Activated T-helper 1 cell treated with Interleukin-2 at 50 U/mL for 16 hours (primary cell): ENCODE results near the gene LUC7L.
"Not testable (repeated sequence)": the region's sequence is repeated elsewhere in the genome, so short reads cannot be mapped to it uniquely, and the experiment has no call there.

Experiments used
- DNase-seq: peaks from one replicate; pipeline ENCODE4 v3.0.0-alpha.2; 2020; ENCODE audit warnings: low read depth

Gene LUC7L

DNA sequence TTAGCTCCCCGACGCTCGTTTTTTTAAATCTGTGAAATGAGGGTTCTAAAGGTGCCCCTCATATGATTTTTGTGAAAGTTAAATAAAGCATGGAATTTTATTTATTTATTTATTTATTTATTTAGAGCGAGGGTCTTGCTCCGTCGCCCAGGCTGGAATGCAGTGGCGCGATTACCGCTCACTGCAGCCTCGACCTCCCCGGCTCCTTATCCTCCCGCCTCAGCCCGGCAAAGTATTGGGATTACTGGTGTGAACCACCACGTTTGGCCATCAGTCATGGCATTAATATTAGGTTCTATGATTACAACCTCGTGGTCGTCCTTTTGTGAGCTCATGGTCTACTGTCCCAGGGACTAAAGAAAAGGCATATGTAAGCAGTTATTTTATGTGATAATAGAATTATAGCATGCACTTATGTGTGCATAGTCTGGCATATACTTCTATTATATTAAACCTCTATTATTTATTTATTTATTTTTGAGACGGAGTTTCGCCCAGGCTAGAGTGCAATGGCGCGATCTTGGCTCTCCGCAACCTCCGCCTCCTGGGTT, 557 bp upstream of the LUC7L start:
- DNase-seq = no peak

DNA sequence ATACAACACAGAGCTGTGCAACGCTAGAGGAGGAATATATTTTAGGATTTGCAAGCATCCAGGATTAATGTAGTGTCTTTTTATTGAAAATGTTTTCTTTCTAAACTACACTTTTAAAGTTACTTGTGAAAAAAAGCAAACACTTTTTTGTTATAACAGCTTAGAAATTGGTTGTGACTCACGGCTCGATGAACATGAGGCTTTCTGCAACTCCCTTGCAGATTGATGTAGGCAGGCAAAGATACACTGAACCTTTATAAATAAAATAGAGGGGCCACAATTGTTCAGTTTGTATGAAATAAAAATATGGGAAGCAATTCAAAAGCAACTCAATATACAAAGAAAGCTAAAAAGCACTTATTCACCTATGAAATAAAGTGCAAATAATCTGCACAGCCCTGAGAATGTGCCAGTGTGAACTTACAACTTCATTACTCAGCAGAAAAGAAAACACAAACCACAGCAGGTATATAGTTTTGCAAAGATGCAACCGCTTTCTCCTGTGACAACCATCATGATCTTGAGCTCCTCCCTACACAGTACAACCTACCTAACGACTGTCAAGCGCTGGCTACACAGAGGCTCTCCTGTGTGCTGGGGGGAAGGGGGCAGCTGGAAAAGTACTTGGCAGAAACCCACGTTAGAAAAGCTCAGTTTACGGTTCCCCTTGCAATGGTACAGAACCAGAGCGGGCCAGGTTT, 948 bp downstream of the LUC7L start:
- DNase-seq = no peak

GRCh38 chr16:220021-220420, 9.2 kb downstream of the LUC7L start:
- no peak for DNase-seq

DNA sequence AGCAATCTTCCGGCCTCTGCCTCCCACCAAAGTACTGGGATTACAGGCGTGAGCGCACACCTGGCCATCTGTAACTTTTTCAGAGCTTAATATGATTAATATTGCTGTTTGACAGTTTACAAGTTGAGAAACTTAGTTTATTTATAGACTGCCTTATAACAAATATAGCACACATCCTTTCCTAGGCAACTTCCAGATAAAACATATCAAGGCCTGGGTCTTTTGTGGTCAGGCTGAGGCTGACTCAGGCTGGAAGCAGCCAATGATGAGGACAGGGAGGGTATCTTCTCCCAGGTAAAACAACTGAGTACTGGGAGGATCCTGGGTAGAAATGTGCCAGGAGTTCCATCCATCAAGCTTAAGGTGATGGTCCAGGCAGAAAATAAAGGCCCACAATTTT, 16.2 kb downstream of the LUC7L start:
- no peak for DNase-seq

GRCh38 chr16:211631-212180, 17.5 kb downstream of the LUC7L start:
- not testable (repeated sequence) for DNase-seq

GRCh38 chr16:209359-209758, 19.9 kb downstream of the LUC7L start:
- not testable (repeated sequence) for DNase-seq

- not testable (repeated sequence) for DNase-seq
Measured at GRCh38 chr16:204046-204445, 25.2 kb downstream of the LUC7L start.

GRCh38 chr16:203246-203645, 26.0 kb downstream of the LUC7L start:
- DNase-seq = no peak

GRCh38 chr16:200388-200787, 28.9 kb downstream of the LUC7L start:
- no peak for DNase-seq

GRCh38 chr16:194516-194915, 34.7 kb downstream of the LUC7L start:
- DNase-seq = no peak

GRCh38 chr16:193441-193840, 35.8 kb downstream of the LUC7L start:
- no peak for DNase-seq

DNA sequence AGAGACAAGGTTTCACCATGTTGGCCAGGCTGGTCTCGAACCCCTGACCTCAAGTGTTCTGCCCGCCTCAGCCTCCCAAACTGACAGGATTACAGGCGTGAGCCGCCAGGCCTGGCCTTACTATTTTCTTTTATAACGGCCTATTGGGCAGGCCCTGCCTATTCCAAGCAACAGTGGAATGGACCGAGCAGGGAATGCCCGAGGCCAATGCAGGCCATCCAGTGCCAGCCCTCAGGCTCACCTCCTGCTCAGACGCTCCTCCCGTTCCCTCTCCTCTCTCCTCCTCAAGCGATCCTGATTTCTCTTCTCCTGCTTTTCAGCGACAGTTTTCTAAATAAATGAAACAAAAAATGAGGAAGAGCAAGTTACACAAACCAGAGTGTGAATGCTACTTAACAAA, 36.6 kb downstream of the LUC7L start:
- DNase-seq = no peak

DNA sequence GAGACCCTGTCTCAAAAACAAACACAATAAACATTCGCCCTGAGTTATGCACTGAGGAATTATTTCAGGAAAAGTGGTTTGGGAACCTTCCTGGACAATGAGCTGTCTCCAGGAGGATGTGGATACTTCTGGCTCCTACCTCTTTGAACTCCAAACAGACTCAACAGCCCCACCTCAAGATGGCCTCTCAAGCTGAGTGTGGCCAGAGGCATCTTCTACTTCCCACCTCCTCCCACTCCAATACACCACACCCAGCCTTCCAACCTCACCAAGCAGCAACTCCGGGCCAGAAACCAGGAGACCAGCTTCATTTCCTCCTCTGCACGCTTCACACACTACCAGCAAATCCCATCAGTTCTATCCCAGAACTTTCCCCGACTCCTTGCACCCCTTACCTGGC, 37.4 kb downstream of the LUC7L start:
- no peak for DNase-seq

DNA sequence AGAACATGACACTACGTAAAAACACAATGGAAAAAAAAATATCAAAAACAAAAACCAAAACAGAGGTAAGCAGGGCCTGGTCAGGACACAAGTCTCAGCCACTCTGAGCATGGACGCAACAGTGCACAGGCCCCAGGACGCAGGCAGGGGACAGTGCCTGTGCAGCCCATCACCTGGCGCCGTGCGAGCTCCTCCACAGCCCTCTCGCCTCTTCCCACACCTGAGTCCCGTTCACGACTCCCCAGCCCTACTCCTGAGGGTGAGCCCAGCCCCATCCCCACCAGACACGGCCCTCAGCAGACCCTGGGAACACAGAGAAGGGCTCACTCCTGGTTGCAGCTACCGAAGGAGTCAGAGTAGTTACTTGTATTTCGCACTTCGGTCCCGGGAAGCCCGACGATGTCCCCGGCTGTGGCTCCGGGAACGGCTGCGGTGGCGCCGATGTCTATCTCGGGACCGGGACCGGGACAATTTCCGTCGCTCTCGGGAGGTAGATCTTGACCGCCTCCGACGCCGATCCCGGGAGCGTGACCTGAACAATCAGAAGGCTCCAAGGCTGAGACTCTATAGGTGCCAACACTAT, 39.6 kb downstream of the LUC7L start:
- no peak for DNase-seq

DNA sequence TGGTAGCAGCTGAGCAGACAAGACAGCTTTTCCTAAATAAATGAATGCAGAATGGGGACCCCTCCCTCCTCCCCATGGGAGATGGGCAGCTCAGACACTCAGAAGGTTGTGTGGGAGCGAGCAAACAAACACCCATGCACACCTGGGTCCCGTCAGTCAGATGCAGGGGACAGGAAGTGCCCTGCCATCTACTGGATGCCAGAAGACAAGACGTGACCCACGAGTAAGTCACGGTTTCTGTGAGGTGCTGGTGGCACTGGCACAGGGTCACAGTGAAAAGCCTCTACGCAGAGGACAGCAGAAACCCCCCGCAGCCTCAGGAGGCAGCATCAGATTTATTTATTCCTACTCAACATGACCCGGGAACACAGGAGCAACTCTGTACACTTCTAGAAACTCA, 40.6 kb downstream of the LUC7L start:
- no peak for DNase-seq

- DNase-seq = no peak
Measured at GRCh38 chr16:187330-187729, 41.9 kb downstream of the LUC7L start.

GRCh38 chr16:185691-186090, 43.6 kb downstream of the LUC7L start:
- no peak for DNase-seq

DNA sequence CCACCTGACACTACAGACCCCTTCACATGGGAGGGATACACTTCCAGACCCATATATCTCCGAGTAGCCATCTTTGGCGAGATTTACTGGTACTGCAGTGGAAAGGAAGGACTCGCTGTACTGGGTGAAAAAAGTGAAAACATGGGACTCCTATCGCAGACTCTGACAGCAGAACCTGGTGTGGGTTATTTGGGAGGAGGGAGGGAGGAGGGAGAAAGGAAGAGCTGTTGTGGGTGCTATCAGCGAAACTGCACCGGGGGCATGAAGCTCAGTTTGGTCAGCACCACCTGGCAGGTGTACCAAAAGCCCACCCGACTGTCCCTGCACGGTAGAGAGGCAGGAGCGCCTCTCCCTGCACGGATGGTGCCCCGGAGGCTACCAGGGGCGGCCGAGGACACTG, 44.0 kb downstream of the LUC7L start:
- no peak for DNase-seq

GRCh38 chr16:183005-183404, 46.2 kb downstream of the LUC7L start:
- DNase-seq = no peak

DNA sequence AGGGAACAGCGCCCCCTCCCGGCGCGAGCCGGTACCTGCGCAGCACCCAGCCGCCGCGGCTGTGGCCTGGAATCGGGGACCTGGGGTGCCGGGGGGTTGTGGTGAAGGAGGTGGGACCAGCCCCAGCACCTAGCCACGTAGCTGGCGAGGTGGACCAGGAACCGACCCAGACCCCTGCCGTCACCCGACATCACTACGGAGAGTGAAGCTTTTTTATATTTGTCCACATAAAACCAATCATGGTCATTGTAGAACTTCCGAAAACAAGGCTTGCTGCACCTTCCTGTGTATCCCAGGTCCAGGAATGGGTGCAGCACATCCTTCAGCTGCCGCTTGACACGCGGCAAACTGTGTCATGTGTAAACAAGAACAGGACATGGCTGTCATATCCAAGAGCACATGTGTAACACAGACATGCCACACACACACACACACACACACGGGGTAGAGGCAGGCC, 47.7 kb downstream of the LUC7L start:
- DNase-seq = peak; percentile 76

GRCh38 chr16:180681-181564, 48.3 kb downstream of the LUC7L start:
- DNase-seq = no peak

DNA sequence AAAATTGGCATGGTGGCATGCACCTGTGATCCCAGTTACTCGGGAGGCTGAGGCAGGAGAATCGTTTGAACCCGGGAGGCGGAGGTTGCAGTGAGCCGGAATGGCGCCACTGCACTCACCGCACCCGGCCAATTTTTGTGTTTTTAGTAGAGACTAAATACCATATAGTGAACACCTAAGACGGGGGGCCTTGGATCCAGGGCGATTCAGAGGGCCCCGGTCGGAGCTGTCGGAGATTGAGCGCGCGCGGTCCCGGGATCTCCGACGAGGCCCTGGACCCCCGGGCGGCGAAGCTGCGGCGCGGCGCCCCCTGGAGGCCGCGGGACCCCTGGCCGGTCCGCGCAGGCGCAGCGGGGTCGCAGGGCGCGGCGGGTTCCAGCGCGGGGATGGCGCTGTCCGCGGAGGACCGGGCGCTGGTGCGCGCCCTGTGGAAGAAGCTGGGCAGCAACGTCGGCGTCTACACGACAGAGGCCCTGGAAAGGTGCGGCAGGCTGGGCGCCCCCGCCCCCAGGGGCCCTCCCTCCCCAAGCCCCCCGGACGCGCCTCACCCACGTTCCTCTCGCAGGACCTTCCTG, 49.1 kb downstream of the LUC7L start, which contains the start of gene HBQ1:
TSS of gene HBQ1 (plus strand) at position 359 of the 575 bp plus-strand sequence. CDS start at position 387, 28 bp downstream.
- DNase-seq = no peak
